Ovary (tissue), 9 donors: ENCODE data around the gene ERH. TPM values are rescaled to one million over a fixed set of nuclear protein-coding genes. Genes with fewer than 3 reads are reported as not detected.

ENCODE experiments used
- DNase-seq, 5 donors: peaks; one replicate each; pipeline ENCODE4 v3.0.0-alpha.2; 2019 to 2020
- H3K27ac ChIP-seq, 2 donors: fragments of 200-600 bp; one replicate each; pipeline versions ENCODE4 v1.5.1 to v1.8.0; 2019 to 2022
- H3K27me3 ChIP-seq: fragments of 200-600 bp; one replicate; pipeline ENCODE4 v1.8.0; 2022
- H3K36me3 ChIP-seq: fragments of 200-600 bp; sonication (generic); one replicate; pipeline ENCODE4 v1.5.1; 2019
- H3K4me1 ChIP-seq: one replicate; pipeline ENCODE4 v1.8.1; 2013; ENCODE audit warnings: mild to moderate bottlenecking, moderate library complexity; ENCODE audit not compliant: insufficient read depth
- H3K4me3 ChIP-seq: fragments of 200-600 bp; sonication (generic); one replicate; pipeline ENCODE4 v1.5.1; 2017
- H3K9me3 ChIP-seq, 2 donors: fragments of 200-600 bp in 1 of 2; sonication (generic) in 1 of 2; one replicate each; pipeline versions ENCODE4 v1.5.1 to v1.8.1; 2013 to 2019; ENCODE audit warnings: mild to moderate bottlenecking in 1 of 2, moderate library complexity in 1 of 2
- EP300 ChIP-seq: sonication (generic); formaldehyde crosslinking; IDR thresholded peaks from one replicate; pipeline ENCODE4 v1.6.1; 2017; ENCODE audit warnings: antibody characterized with exemption
- POLR2A ChIP-seq: fragments of 450-650 bp; IDR thresholded peaks from one replicate; pipeline ENCODE4 v1.6.1; 2017; ENCODE audit warnings: antibody characterized with exemption, mild to moderate bottlenecking, moderate library complexity
- WGBS, 3 donors: extraction: QIAGEN DNeasy Blood & Tissue Kit in 1 of 3; methylation state at CpG; one replicate each; pipeline versions ENCODE4 v1.1.5 to v1.1.7; 2013 to 2017; 5-methylcytosine and 5-hydroxymethylcytosine counted together
- intact Hi-C, 4 donors: fragments of 100-400 bp; cut with DNase I; formaldehyde crosslinking; loops; one replicate each; pipeline versions ENCODE4 v1.11.0 to v1.15.1; 2022 to 2023
- polyA plus RNA-seq, 2 donors: library from polyadenylated mRNA; stranded (reverse); fragments of 200-250 nt in 1 of 2; fragments of 350-450 nt in 1 of 2; fragmentation: Illumina TruSeq in 1 of 2; extraction: RNeasy Lipid Tissue Mini Kit (QIAGEN cat#74804) in 1 of 2; gene quantifications; one replicate each; pipeline ENCODE4 v1.2.3, GENCODE V29; 2013 to 2014
- total RNA-seq, 7 donors: library from RNA; depleted of rRNA in 2 of 7; stranded (reverse); fragments of >200 nt in 2 of 7; fragmentation: NEBNext Ultra II Directional in 3 of 7; extraction: Animal tissue kit (Norgen Biotek cat#: 25700) in 3 of 7; gene quantifications; one replicate each; pipeline versions ENCODE4 v1.1.0 to v1.2.4, GENCODE V29; 2016 to 2023
- TF ChIP-seq, protein P1 (sequence below), 3 donors: fragments of 450-650 bp in 2 of 3; fragments of 200-600 bp in 1 of 3; IDR thresholded peaks; one replicate each; pipeline versions ENCODE4 v1.5.1 to v1.8.0; 2016 to 2022; ENCODE audit warnings: antibody characterized with exemption in 3 of 3, mild to moderate bottlenecking in 1 of 3
- donor health status: DM: no; HTN: no; CAD: no; lungs with moderate emphysema.
- donor health status: DM: no; HTN: no; CAD: no.
- donor health status: Bipolar disorder and iron deficiency.
- donor health status: DM: yes; HTN: yes; CAD: no.
- donor health status: DM: no; HTN: no; CAD: no.
- donor health status: DM: yes; HTN: yes; CAD: no.

ERH gene
- total and polyA plus RNA-seq, 9 donors, result 64.3 to 206 (median 158) TPM

- H3K9me3 ChIP-seq, result no peaks in the 10 kb centered on the region
- TF ChIP-seq POLR2A (no peak), EP300 (no peak)
- TF ChIP-seq, protein P1, sequence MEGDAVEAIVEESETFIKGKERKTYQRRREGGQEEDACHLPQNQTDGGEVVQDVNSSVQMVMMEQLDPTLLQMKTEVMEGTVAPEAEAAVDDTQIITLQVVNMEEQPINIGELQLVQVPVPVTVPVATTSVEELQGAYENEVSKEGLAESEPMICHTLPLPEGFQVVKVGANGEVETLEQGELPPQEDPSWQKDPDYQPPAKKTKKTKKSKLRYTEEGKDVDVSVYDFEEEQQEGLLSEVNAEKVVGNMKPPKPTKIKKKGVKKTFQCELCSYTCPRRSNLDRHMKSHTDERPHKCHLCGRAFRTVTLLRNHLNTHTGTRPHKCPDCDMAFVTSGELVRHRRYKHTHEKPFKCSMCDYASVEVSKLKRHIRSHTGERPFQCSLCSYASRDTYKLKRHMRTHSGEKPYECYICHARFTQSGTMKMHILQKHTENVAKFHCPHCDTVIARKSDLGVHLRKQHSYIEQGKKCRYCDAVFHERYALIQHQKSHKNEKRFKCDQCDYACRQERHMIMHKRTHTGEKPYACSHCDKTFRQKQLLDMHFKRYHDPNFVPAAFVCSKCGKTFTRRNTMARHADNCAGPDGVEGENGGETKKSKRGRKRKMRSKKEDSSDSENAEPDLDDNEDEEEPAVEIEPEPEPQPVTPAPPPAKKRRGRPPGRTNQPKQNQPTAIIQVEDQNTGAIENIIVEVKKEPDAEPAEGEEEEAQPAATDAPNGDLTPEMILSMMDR (IDR thresholded peaks at IDR 0.05), result no peak
- DNase-seq, result peak in 3 of 5 donors; percentile 25 to 42 (median 41)
- no peaks in the 10 kb centered on the region for H3K36me3 ChIP-seq
- no peak overlapping the region for H3K4me3 ChIP-seq
- no peaks in the 10 kb centered on the region for H3K27me3 ChIP-seq
- intact Hi-C loops, result no loop called here
- 32 to 43% (median 41%) methylated on average over 9 of the region's 9 CpGs for WGBS, 3 donors
- no peak overlapping the region for H3K27ac ChIP-seq
- H3K4me1 ChIP-seq, result no peaks in the 10 kb centered on the region
Observed at GRCh38 chr14:69346710-69347109, 51.4 kb downstream of the ERH start.

- H3K27ac ChIP-seq, result no peak overlapping the region
- intact Hi-C loops, result no loop called here
- H3K36me3 ChIP-seq, result no peaks in the 10 kb centered on the region
- no peak for TF ChIP-seq POLR2A
- TF ChIP-seq, protein P1 (IDR thresholded peaks at IDR 0.05), result no peak
- no peak for TF ChIP-seq EP300
- 54 to 79% (median 62%) methylated on average over 4 of the region's 4 CpGs for WGBS, 3 donors
- H3K4me1 ChIP-seq, result no peaks in the 10 kb centered on the region
- no peaks in the 10 kb centered on the region for H3K9me3 ChIP-seq
- H3K27me3 ChIP-seq, result no peaks in the 10 kb centered on the region
- no peak overlapping the region for H3K4me3 ChIP-seq
- DNase-seq, result no peak
Observed at GRCh38 chr14:69345402-69345801, 52.7 kb downstream of the ERH start.

GRCh38 chr14:69344171-69344570 lies 53.9 kb downstream of the ERH start:
- no peak for DNase-seq
- Histone ChIP-seq H3K27ac (no peak overlapping the region), H3K4me3 (no peak overlapping the region), H3K9me3 (no peaks in the 10 kb centered on the region), H3K27me3 (no peaks in the 10 kb centered on the region), H3K4me1 (no peaks in the 10 kb centered on the region), H3K36me3 (no peaks in the 10 kb centered on the region)
- 87 to 91% (median 87%) methylated on average over 3 of the region's 3 CpGs for WGBS, 3 donors
- TF ChIP-seq, protein P1 (IDR thresholded peaks at IDR 0.05), result no peak
- TF ChIP-seq POLR2A (no peak), EP300 (no peak)
- intact Hi-C loops, result no loop called here

DNA sequence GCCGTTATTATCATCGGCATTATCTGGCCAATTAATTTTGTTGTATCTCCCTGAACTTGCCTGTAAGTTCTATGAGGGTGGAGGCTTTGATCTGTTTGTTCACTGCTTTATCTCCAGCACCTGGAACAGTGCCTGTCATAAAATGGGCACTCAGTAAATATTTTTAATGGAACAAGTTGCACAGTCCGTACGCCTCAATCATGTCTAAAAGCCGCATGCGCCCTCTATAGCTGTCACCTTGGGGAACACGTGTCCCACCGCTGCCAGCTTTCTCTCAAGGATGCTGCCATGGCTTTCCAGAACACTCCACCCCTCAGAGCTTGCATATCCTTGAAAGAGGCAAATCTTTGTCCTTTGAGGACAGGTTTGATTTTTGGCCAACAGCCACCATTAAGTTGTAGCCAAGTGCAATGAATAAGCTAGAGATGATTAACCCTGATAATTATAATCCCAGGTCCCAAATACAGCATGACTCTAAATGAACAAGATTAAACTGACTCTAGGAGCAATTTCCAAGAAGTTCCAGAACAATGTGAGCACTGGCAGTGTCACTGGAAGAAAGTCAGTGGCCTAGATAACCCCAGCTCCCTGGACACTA lies 55.1 kb downstream of the ERH start:
- no peaks in the 10 kb centered on the region for H3K9me3 ChIP-seq
- intact Hi-C loops, result no loop called here
- no peak overlapping the region for H3K27ac ChIP-seq
- no peaks in the 10 kb centered on the region for H3K4me1 ChIP-seq
- WGBS, 3 donors, result 63 to 73% (median 70%) methylated on average over 8 of the region's 8 CpGs
- no peaks in the 10 kb centered on the region for H3K27me3 ChIP-seq
- H3K36me3 ChIP-seq, result no peaks in the 10 kb centered on the region
- DNase-seq, result no peak
- TF ChIP-seq POLR2A (no peak), EP300 (no peak)
- TF ChIP-seq, protein P1 (IDR thresholded peaks at IDR 0.05), result no peak
- H3K4me3 ChIP-seq, result no peak overlapping the region
